ENCODE measurements around the gene WWOX. TPM values are rescaled to one million over a fixed set of nuclear protein-coding genes. Genes with fewer than 3 reads are reported as not detected.

WWOX gene
- total RNA-seq, 2 experiments from 2014 or later, result 20.2 to 21.4 TPM

GRCh38 chr16:78844682-78845081 is 745.2 kb downstream of the WWOX start:
- Mint-ChIP-seq H3K4me1 (ENCODE audit: low read depth) (no peaks in the 10 kb centered on the region), H3K27ac (no peak overlapping the region), H3K36me3 (ENCODE audit: low read depth) (no peaks in the 10 kb centered on the region), H3K27me3 (ENCODE audit: low read depth) (no peaks in the 10 kb centered on the region), H3K4me3 (no peak overlapping the region), H3K9me3 (no peaks in the 10 kb centered on the region)
- intact Hi-C loops (cut with micrococcal nuclease), result no loop called here
- no peak for DNase-seq
- CTCF ChIA-PET, result no interaction called here

DNA sequence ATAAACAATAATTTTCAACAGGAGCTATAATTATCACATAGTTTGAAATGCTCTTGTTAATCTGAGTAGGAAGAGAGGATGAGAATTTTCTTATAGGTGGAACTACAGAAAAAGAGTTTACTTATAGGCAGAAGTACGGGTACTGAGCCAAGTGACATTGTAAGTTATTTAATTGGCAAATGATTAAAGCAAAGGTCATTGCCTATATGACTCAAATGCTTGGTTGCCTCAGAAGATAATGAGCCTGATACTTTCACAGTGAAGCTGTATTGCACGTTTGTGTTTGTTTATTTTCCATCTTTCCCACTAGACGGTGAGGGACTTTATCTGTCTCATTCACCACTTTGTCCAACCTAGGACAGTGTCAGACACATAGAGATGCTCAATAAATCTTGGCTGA is 751.8 kb downstream of the WWOX start:
- Mint-ChIP-seq H3K27me3 (ENCODE audit: low read depth) (no peaks in the 10 kb centered on the region), H3K27ac (no peak overlapping the region), H3K36me3 (ENCODE audit: low read depth) (no peaks in the 10 kb centered on the region), H3K4me3 (no peak overlapping the region), H3K9me3 (no peaks in the 10 kb centered on the region), H3K4me1 (ENCODE audit: low read depth) (no peaks in the 10 kb centered on the region)
- no peak for DNase-seq
- intact Hi-C loops (cut with micrococcal nuclease), result no loop called here
- CTCF ChIA-PET, result interaction anchor here (0.6 kb wide), 1 partner anchor 751 kb away, joined by 5 read pairs; no protein-coding TSS in a partner anchor

DNA sequence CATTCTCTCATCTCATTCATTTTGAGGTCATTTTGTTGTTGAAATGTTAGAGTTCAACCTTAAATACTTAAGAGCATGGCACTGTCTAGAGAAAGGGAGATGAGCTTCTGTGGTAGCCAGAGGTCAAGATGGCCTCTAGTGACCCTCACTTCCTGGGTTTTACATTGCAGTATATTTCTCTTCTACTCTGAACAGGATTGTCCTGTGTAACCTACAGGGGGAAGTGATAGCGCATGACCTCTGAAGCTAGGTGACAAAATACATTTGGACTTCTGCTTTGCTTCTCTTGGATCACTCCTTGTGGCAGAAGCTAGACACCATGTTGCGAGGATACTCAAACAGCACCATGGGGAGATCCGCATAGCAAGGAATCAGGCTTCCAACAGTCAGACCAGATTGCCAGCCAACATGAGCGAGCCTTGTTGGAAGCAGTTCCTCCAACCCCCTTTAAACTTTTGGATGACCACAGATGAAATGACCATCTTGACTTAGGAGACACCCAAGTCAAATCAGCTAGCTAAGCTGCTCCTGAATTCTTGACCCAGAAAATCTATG is 752.7 kb downstream of the WWOX start:
- Mint-ChIP-seq H3K27ac (no peak overlapping the region), H3K9me3 (no peaks in the 10 kb centered on the region)
- CTCF ChIA-PET, result no interaction called here

GRCh38 chr16:78862022-78862421 is 762.6 kb downstream of the WWOX start:
- H3K36me3 Mint-ChIP-seq (ENCODE audit: low read depth), result no peaks in the 10 kb centered on the region
- no peaks in the 10 kb centered on the region for H3K27me3 Mint-ChIP-seq (ENCODE audit: low read depth)
- H3K9me3 Mint-ChIP-seq, result no peaks in the 10 kb centered on the region
- intact Hi-C loops (cut with micrococcal nuclease), result no loop called here
- no peak for DNase-seq
- H3K4me3 Mint-ChIP-seq, result no peak overlapping the region
- no peaks in the 10 kb centered on the region for H3K4me1 Mint-ChIP-seq (ENCODE audit: low read depth)
- CTCF ChIA-PET, result no interaction called here
- no peak overlapping the region for H3K27ac Mint-ChIP-seq

More for the DNA sequence above, 752.7 kb downstream of the WWOX start:
- DNase-seq, result no peak
- H3K27me3 Mint-ChIP-seq (ENCODE audit: low read depth), result no peaks in the 10 kb centered on the region
- no peaks in the 10 kb centered on the region for H3K36me3 Mint-ChIP-seq (ENCODE audit: low read depth)
- no peak overlapping the region for H3K4me3 Mint-ChIP-seq
- H3K4me1 Mint-ChIP-seq (ENCODE audit: low read depth), result no peaks in the 10 kb centered on the region
- intact Hi-C loops (cut with micrococcal nuclease), result no loop called here

DNA sequence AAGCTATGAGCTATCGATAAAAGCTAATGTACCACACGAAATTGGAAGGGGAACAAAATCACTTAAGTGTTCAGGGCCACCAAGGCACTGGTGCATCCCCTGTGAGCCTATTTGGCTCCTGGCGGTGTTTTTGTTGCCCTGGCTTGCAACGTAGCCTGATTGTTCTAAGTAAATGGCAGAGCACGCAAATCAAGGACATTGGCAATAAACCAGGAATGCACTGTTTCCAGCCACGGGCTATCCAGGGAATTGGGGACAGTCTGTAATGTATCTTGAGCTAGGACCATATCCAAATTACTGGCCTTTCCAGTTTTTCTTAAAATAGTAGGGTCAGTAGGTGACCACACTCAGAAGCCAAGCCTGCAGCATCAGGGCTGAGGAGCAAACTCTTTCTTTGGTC is 767.1 kb downstream of the WWOX start:
- no peak overlapping the region for H3K4me3 Mint-ChIP-seq
- no peaks in the 10 kb centered on the region for H3K36me3 Mint-ChIP-seq (ENCODE audit: low read depth)
- H3K27me3 Mint-ChIP-seq (ENCODE audit: low read depth), result no peaks in the 10 kb centered on the region
- H3K9me3 Mint-ChIP-seq, result no peaks in the 10 kb centered on the region
- H3K4me1 Mint-ChIP-seq (ENCODE audit: low read depth), result no peaks in the 10 kb centered on the region
- CTCF ChIA-PET, result no interaction called here
- no peak for DNase-seq
- no peak overlapping the region for H3K27ac Mint-ChIP-seq
- intact Hi-C loops (cut with micrococcal nuclease), result no loop called here

GRCh38 chr16:78869492-78869891 is 770.0 kb downstream of the WWOX start:
- no peak for DNase-seq
- Mint-ChIP-seq H3K27ac (no peak overlapping the region), H3K4me3 (no peak overlapping the region)

DNA sequence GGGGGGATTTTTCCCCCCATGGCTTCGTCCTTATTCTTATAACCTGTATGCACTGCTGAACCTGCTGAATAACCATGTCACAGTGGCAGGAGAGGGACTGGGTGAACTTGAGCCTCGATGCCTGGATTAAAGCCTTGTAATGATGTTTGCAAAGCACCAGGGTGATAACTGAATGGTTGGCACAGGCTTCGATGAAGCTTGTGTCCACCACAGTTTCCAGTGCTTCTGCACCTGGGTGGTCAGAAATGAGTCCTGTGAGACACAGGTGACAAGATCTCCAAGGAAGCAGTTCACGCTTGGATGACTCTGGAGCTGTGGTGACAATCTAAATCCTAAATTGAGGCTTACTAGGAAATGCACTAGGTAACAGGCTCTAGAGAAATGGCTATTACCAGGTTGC is 771.8 kb downstream of the WWOX start:
- intact Hi-C loops (cut with micrococcal nuclease), result no loop called here
- no peak overlapping the region for H3K27ac Mint-ChIP-seq
- DNase-seq, result no peak
- H3K4me1 Mint-ChIP-seq (ENCODE audit: low read depth), result no peaks in the 10 kb centered on the region
- H3K27me3 Mint-ChIP-seq (ENCODE audit: low read depth), result no peaks in the 10 kb centered on the region
- no peak overlapping the region for H3K4me3 Mint-ChIP-seq
- H3K9me3 Mint-ChIP-seq, result no peaks in the 10 kb centered on the region
- no peaks in the 10 kb centered on the region for H3K36me3 Mint-ChIP-seq (ENCODE audit: low read depth)
- CTCF ChIA-PET, result no interaction called here

More at GRCh38 chr16:78869492-78869891, 770.0 kb downstream of the WWOX start:
- intact Hi-C loops (cut with micrococcal nuclease), result no loop called here
- Mint-ChIP-seq H3K36me3 (ENCODE audit: low read depth) (no peaks in the 10 kb centered on the region), H3K9me3 (no peaks in the 10 kb centered on the region), H3K27me3 (ENCODE audit: low read depth) (no peaks in the 10 kb centered on the region), H3K4me1 (ENCODE audit: low read depth) (no peaks in the 10 kb centered on the region)
- CTCF ChIA-PET, result no interaction called here

DNA sequence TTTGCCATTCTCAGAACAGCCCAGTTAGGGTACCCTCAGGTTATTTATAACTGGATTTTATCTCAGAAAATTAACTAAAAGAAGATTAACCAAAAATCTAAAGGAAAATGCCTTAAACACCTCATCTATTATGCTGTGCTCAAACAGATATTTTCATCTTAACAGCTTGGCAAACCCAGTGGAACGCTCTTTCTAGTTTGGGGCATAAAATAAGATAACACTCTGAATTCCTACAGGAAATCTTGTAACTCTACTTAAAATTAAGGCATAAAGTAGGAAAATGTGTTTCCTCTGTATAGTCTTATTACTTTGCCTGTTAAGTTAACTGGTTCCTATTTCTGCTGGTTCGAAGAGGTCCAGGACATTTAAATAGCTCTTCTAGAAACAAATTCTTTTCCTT is 777.2 kb downstream of the WWOX start:
- Mint-ChIP-seq H3K27me3 (ENCODE audit: low read depth) (no peaks in the 10 kb centered on the region), H3K4me3 (no peak overlapping the region), H3K9me3 (no peaks in the 10 kb centered on the region), H3K36me3 (ENCODE audit: low read depth) (no peaks in the 10 kb centered on the region), H3K4me1 (ENCODE audit: low read depth) (no peaks in the 10 kb centered on the region), H3K27ac (no peak overlapping the region)
- CTCF ChIA-PET, result no interaction called here
- intact Hi-C loops (cut with micrococcal nuclease), result no loop called here
- DNase-seq, result no peak

DNA sequence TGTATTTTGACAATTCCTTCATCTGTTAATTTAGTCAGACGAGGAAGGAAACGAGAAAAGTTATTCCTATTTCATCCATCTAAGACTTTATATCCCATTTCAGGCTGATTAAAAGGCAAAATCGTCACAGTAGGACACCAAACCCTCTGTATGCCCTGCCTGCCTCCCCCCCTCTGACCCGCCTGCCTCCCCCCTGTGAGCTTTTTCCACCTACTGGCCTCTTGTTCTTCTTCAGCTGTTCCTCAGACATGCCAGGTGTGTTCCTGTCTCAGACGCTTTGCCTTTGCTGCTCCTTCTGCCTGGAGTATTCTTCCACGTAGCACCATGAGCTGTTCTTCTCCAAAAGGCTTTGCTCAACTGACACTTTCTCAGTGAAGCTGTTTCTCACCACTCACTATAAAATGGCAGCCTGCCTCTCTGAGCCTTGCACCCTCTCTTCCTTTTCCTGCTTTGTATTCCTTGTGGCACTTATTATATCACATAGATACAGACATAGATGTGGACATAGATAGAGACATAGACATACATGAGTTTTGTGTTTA is 777.7 kb downstream of the WWOX start:
- intact Hi-C loops (cut with micrococcal nuclease), result no loop called here
- CTCF ChIA-PET, result no interaction called here
- no peaks in the 10 kb centered on the region for H3K9me3 Mint-ChIP-seq
- no peaks in the 10 kb centered on the region for H3K27me3 Mint-ChIP-seq (ENCODE audit: low read depth)
- H3K4me3 Mint-ChIP-seq, result no peak overlapping the region
- DNase-seq, result no peak
- H3K4me1 Mint-ChIP-seq (ENCODE audit: low read depth), result no peaks in the 10 kb centered on the region
- H3K36me3 Mint-ChIP-seq (ENCODE audit: low read depth), result no peaks in the 10 kb centered on the region
- no peak overlapping the region for H3K27ac Mint-ChIP-seq

GRCh38 chr16:78878570-78878969 is 779.1 kb downstream of the WWOX start:
- Mint-ChIP-seq H3K36me3 (ENCODE audit: low read depth) (no peaks in the 10 kb centered on the region), H3K4me1 (ENCODE audit: low read depth) (no peaks in the 10 kb centered on the region), H3K27ac (no peak overlapping the region), H3K9me3 (no peaks in the 10 kb centered on the region), H3K27me3 (ENCODE audit: low read depth) (no peaks in the 10 kb centered on the region), H3K4me3 (no peak overlapping the region)
- CTCF ChIA-PET, result no interaction called here
- intact Hi-C loops (cut with micrococcal nuclease), result no loop called here
- DNase-seq, result no peak

DNA sequence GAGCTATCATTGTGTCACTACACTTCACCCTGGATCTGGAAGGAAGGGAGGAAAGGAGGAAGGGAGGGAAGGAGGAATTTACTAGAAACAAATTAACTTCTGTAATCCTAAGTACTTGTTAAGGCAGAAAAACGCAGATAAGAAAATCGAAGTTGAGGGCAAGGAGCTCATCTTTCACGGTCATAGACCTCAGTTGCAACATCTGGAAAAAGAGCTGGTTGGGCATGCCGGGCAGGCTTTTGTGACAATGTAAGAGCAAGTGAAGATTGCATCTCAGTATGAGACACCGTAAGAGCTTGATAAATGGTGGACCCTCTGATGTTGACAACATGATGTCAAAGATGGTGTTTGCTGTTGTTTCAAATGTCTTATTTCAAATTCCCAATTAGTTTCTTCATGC is 779.6 kb downstream of the WWOX start:
- no peaks in the 10 kb centered on the region for H3K27me3 Mint-ChIP-seq (ENCODE audit: low read depth)
- no peaks in the 10 kb centered on the region for H3K9me3 Mint-ChIP-seq
- no peaks in the 10 kb centered on the region for H3K36me3 Mint-ChIP-seq (ENCODE audit: low read depth)
- intact Hi-C loops (cut with micrococcal nuclease), result no loop called here
- H3K27ac Mint-ChIP-seq, result no peak overlapping the region
- no peak overlapping the region for H3K4me3 Mint-ChIP-seq
- CTCF ChIA-PET, result no interaction called here
- DNase-seq, result no peak
- H3K4me1 Mint-ChIP-seq (ENCODE audit: low read depth), result no peaks in the 10 kb centered on the region

- no peaks in the 10 kb centered on the region for H3K9me3 Mint-ChIP-seq
- H3K36me3 Mint-ChIP-seq (ENCODE audit: low read depth), result no peaks in the 10 kb centered on the region
- CTCF ChIA-PET, result no interaction called here
- H3K27ac Mint-ChIP-seq, result no peak overlapping the region
- no peak for DNase-seq
- no peaks in the 10 kb centered on the region for H3K27me3 Mint-ChIP-seq (ENCODE audit: low read depth)
- no peak overlapping the region for H3K4me3 Mint-ChIP-seq
- intact Hi-C loops (cut with micrococcal nuclease), result no loop called here
- no peaks in the 10 kb centered on the region for H3K4me1 Mint-ChIP-seq (ENCODE audit: low read depth)
These were observed 782.7 kb downstream of the WWOX start for GRCh38 chr16:78882150-78882549.

DNA sequence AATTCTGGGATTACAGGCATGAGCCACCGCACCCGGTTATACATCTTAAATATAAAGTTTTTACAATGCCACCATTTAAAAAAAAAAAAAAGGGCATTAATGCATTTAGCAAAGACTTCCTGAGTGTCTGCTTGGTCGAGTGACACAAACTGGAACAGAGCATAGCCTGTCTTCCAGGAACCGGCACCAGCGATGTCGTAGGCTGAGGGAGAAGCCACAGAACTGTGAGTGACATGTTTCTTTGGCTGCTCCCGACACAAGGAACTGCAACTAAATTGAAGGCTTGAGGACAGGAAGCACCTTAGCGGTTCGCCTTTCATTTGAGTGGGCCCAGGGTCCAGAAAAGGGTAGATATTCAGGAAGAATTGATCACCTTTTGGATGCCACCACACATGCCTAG is 783.3 kb downstream of the WWOX start:
- CTCF ChIA-PET, result no interaction called here

More for the DNA sequence above, 783.3 kb downstream of the WWOX start:
- no peaks in the 10 kb centered on the region for H3K36me3 Mint-ChIP-seq (ENCODE audit: low read depth)
- DNase-seq, result no peak
- intact Hi-C loops (cut with micrococcal nuclease), result no loop called here
- H3K4me3 Mint-ChIP-seq, result no peak overlapping the region
- H3K9me3 Mint-ChIP-seq, result no peaks in the 10 kb centered on the region
- no peaks in the 10 kb centered on the region for H3K4me1 Mint-ChIP-seq (ENCODE audit: low read depth)
- H3K27me3 Mint-ChIP-seq (ENCODE audit: low read depth), result no peaks in the 10 kb centered on the region
- no peak overlapping the region for H3K27ac Mint-ChIP-seq
